HG03469 (cell line): ENCODE results near the gene TMEM147.

Experiments
- ATAC-seq: cut with Tn5 transposase; IDR thresholded peaks from one replicate; pipeline ENCODE4 v1.9.1; 2021; ENCODE audit warnings: mild to moderate bottlenecking, moderate library complexity, moderate number of reproducible peaks; ENCODE audit not compliant: unreplicated experiment

Gene TMEM147, protein sequence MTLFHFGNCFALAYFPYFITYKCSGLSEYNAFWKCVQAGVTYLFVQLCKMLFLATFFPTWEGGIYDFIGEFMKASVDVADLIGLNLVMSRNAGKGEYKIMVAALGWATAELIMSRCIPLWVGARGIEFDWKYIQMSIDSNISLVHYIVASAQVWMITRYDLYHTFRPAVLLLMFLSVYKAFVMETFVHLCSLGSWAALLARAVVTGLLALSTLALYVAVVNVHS

DNA sequence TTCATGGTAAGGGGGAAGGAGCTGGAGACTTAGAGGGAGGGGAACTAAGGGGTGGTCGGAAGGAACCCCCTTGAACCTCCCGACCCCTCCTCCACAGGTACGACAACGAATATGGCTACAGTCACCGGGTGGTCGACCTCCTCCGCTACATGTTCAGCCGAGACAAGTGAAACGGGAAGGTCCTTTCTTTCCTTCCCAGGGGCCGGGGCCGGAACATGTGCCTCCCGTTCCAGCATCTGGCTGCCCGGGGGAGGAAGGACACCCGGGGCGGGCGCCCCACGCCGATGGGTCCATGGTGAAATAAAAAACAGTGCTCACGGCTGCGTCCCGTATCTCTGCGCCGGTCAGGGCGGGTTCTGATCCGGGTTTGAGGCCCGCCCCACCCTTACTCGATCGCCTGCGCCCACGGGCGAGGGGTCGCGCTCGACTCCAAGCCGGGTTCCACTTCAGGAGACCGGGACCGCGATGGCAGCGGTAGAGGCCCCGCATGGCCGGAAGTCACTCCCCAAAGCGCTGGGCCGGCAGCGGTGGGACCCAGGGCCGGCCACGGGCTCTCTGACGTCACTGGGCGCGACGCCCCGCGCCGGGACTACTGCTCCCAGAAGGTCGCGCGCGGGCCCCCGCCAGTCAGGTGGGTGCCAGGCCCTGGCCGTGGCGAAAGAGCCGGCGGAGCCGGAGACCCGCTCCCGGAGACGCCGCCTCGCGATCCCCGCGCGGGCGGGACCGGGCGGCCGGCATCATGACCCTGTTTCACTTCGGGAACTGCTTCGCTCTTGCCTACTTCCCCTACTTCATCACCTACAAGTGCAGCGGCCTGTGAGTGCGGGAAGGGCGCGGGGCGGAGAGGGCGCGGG is at the start of gene TMEM147:
Gene TMEM147, plus strand, starts transcription at position 626 of the 854 bp plus-strand sequence. Its CDS starts 114 bp downstream, at position 740.
- peak; percentile 49 for ATAC-seq

DNA sequence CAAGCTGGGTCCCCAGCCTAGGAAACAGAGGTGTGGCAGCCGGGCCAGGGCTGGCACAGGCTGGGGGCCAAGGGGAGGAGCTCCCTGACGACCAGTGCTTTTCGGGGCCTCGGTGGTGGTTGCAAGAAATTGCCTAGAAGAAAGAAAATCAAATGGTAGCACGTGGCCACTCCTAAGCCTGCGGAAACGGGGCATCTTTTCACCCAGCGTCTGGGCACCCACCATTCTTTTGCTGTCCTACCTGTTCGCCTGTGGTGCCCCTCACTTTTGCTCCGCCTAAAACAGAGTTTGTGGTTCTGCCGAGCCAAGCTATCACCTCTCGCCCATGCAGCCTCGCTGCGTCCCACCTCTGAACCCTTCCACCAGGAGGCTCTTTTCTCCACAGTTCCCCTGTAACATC is 48.0 kb upstream of the TMEM147 start:
- no peak for ATAC-seq

DNA sequence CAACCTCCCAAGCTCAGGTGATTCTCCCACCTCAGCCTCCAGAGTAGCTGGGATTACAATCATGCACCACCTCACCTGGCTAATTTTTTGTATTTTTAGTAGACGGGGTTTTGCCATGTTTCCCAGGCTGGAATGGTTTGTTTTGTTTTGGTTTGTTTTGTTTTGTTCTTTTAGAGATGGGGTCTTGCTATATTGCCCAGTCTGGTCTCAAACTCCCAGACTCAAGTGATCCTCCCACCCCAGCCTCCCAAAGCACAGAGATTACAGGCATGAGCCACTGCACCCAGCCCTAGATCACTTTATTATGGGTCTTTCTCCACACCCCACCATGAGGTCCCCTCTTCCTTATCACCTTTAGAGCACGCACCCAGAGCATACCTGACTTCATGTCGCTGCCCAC is 47.2 kb upstream of the TMEM147 start:
- ATAC-seq: no peak

DNA sequence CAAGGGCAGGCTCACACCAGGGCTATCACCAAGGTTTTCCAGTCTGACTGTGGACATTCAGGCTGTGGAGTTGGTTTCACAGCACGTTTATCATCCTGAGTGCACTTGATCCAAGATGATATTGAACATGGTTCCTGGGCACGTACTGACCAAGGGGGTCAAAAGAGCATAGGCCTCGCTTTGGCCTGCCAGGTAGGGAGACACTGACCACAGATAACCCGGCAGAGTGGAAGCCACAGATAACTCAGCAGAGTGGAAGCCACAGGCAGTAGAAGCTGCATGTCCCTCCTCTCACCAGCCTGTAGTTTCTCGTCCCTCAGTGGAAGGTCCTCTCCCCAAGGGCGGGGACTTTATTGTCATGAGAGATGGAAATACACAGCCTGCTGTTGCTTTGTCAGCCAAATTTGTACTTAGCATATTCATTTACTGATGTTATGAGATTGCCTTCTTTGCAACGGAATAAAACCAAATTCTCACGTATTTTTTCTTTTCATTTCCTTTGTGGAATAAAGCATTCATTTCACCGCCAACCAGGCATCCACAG is 46.4 kb upstream of the TMEM147 start:
- no peak for ATAC-seq

DNA sequence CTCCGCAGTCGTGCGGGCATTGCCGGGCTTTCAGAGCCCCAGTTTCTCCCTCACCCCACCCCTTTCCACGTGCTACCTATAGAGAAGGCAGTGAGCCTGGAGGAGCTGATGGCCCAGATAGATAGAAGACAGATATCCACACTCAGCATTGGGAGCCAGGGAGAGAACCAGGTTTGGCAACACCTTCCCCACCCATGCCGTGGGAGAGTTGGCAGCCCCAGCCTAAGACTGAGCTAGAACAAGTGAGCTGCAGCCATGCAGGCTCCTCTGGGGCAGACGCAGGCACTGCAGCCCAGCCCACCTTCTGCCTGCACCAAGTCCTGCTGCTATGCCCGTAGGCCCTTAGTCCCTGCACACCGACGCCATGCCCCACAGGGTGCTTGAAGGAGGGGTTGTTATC is 44.8 kb upstream of the TMEM147 start:
- no peak for ATAC-seq

DNA sequence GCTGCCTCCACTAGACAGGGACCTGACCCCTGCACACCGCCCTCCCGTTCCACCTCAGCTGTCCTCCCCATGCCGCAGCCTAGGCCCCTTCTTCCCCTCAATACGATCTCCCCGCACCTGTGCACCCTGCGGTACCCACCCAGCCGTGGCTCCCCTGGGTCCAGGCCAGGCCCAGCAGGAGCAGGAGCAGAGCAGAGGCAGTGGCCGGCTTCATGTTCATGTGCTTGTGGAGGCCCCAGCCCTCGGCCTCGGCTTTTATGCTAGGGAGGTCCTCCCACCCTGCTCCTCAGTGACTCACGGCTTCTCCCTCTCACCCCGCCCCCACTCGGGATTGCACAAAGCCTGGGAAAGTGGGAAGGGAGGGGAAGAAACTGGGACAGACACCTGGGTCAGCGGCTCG is 43.7 kb upstream of the TMEM147 start:
- ATAC-seq: no peak

DNA sequence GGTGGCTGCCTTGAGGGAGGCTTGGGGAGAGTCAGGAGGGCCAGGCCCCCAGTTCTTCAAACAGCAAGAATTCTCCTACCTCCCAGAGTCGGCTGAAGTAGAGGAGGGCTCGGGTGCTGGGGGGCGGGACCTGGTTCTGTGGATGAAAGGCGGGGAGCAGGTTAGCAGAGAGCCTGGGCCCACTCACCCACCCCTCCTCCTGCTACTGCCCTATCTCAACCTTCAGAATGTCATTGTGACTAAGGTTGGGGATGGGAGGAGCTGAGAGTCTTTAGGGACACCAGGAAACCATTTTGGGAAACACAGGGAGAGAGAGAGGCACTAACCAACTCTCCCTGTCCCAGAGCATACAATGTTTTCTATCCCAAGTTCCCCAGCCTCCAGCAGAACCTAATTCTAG is 42.7 kb upstream of the TMEM147 start:
- ATAC-seq: no peak

DNA sequence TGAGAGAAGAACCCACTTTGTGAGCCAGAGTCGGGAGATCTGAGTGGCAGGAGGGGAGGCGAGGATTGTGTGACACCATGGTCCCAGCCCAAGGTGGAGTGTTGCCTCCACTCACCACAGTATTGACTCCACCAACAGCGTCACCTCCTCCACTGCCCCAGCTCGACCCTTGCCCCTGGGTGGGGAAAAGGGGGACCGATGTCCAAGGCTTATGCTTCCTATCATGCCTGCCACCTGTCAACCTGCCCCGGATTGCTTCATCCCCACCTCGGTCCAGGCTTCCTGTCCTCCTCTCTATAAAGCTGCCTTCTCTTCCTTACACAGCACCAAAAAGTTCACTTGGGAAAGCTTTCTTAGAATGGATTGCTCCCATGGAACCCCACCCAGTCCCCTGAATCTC is 39.4 kb upstream of the TMEM147 start:
- no peak for ATAC-seq

DNA sequence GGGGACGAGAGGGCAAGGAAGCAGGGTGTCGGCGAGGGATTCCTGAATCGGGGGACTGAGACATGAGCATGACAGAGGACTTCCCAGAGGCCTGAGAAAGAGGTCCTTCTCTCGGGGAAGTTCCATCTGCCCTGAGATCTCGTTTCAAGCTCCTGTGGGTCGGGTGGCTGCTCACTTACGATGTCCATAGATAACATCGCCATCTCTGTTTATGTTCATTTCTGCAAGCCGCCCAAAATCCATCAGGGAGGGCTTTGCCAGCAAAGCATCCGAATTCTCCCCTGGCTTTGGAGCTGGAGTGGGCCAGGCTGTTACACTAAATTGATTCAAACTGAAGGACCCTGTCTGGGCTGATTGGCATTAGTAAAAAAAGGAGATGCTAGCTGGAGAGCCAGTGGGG is 37.9 kb upstream of the TMEM147 start:
- no peak for ATAC-seq

DNA sequence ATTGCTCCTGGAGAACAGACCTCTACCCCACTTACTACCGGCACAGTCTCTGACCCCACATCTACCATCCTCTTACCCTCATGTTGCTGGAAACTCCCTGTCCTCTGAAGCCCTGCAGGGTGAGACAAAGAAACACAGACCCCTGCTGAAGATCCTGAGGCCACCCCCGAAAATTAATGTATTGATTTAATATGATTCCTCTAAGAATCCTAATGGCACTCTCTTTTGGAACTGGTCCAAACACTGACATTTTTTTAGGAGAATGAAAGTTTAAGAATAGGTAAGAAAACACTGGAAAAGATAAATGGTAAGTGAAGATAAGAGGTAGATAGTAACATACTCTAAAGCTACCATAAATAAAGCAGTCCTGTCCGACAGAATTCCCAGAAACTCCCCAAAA is 37.3 kb upstream of the TMEM147 start:
- no peak for ATAC-seq

DNA sequence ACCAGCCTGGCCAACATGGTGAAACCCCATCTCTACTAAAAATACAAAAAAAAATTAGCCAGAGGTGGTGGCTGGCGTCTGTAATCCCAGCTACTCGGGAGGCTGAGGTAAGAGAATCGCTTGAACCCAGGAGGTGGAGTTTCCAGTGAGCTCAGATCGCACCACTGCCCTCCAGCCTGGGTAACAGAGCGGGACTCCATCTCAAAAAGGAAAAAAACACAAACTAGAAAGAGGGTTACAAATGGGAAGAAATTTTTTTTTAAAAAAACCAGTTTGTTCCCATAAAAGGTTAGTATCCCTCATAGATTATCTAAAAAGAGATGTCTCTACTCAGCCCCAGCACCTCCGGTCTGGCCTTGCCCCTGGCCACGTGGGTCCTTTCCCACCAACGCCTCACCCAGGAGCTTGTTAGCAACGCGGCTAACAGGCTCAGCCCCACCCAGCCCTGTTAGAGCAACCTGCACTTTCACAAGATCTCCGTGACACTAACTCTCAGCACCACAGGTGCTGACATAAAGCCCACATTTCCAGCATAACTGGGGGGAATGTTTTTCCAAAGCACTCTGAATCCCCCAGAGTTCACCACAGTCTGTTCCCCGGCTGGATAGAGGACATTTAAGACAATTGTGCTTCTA is 36.3 kb upstream of the TMEM147 start:
- ATAC-seq: no peak

DNA sequence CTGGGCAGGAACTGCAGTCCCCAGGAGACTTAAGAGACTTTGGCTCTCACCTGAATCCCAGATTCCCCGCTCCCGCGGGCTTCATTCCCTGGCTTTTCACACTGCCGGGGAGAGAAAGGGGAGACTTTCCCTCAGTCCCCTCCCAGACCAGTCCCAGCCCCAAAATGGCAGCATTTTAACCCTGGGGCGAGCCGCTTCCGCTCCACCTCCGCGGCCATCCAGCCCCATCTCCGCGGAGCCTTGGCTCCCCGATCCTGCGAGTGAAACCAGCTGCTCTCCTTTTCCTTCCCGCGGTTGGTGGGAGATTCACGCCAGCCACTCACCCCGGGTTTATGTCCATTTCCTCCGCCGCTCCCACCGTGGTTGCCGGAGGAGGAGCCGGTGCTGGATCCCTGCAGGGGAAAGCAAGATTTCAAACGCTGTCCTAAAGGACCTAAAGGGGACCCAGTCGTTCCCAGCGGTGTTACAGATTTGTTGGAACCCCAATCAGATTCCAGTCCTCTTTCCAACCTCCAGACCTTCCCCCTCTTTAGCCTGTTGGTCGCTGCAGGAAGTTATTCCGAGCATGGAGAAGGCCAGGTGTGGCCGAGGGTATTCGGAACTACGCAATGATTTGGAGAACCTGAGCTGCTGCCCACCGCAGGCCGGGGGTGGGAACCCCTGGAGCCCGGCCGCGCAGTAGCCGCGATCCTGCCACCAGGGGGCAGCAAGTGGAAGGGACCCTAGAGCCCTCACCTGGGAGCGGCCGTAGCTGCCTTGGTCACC is 35.4 kb upstream of the TMEM147 start:
- no peak for ATAC-seq

DNA sequence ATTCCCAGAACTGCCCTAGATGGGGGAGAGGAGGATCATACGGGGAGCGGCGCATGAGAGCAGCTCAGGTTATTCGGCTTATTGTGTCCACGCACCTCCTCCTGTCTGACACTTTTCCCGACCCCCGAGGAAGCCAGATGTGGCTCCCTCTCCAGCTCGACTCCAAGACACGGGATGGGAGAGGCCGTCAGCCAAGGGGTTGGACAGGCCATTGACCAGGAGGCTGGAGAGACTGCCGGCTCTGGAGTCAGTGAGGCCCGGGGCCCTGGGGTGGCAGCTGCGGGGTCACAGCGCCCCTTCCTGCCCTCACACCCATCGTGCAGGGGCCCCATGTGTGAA is 34.8 kb upstream of the TMEM147 start:
- no peak for ATAC-seq

DNA sequence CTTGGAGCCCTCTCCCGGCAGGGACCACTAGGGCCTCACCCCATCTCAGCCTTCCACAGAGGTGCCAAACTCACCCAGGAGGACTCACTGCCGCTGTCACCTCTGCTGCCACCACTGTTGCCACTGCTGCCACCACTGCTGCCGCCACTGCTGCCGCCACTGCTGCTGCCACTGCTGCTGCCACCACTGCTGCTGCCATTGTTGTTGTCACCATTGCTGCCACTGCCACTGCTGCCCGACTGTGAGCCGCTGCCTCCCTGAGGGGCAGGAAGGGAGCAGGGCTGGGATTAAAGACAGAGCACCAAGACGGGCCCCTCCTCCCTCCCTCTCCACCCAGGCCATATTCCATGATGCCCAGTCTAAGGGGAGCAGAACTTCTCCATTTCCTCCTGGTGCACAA is 34.1 kb upstream of the TMEM147 start:
- no peak for ATAC-seq

DNA sequence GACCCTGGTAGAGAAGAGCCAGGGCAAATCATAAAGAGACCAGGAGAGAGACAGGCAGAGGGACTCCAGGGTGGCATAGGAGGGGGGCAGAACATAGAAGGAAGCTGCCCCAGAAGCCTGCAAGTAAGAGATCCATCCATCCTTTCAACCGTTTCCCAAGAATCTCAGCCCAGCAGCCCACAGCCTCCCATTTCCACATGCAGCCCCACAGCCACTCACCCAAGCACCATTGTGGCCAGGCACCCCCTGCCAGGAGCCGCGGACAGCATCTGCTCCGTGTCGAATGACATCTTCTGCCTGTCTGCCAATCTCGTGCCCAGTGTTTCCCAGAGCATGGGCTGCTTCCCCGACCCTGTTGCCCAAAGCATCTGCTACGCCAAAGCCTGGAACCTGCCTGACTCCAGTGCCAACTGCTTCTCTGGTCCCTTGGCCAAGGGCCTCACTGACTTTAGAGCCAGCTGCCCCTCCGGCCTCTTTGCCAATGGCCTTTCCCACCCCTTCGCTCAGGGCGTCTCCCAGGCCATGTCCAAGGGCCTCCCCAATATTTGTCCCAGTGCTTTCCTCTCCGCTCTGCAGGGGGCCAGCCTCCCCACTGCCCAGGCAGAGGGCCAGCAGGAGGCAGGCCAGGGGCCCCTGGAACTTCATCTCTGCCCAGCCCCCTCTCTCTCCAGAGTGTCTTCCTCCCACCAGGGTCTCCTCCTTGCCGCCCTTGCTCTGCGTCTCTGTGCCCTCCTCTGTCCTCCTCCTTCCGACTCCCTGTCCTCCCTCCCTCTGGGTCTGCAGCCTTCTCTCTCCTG is 32.4 kb upstream of the TMEM147 start:
- no peak for ATAC-seq

DNA sequence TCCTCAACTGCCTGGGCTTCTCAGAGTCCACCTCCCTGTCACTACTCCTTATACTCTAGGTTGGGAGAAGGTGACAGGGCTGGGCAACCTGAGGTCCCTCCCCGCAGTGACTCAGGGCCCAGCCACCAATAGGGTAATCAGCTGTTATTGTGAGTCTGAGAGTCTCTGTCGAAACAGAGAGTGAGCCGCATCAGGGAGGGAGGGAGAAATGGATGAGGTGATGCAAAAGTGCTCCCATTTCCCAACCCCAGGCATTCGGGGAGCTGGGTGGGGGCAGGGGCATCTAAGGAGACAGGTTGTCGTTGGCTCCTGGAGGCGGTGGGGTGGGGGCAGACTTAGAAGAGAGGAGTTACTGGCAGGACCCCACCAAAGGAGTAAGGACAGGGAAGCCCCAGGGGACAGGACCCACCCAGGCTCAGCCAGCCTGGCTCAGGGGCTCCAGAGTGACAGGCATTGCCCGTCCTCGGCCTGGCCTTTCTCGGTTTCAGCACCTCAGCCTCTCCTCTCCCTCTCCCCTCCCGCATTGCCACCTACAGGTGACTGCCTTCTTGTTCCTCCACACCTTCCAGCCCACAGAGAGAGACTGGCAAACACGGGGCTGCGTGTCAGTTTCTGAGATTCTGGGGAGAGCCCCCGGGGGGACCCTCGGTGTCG is 31.7 kb upstream of the TMEM147 start, which contains the start of gene DMKN:
Gene DMKN, minus strand, starts transcription at position 22 of the 654 bp plus-strand sequence. CDS start 174 bp downstream, outside the sequence.
- ATAC-seq: no peak

DNA sequence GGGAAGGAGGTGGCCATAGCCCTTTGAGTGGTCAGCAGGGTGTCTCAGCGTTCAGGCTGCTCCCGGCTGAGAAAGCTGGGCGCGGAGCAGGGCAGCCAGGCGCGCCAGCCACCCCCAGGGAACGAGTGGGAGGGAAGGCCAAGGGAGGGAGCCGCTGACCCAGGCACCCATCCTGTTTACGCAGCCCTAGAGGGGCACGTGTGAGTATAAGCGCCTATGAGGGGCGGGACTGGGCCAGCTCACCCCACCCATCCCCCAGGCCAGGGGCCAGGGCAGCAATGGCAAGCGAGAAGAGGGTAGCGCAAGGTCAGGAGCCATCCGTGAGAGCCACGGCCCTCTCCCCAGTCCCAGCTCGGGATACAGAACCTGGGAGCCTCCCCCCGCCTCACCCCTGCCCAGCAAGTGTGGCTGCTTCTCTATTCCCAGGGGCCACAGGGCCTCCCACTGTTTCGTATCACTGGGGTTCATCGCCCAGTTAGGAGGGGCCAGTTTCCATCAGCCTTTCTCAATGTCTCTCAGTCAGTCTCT is 31.1 kb upstream of the TMEM147 start:
- ATAC-seq: no peak

DNA sequence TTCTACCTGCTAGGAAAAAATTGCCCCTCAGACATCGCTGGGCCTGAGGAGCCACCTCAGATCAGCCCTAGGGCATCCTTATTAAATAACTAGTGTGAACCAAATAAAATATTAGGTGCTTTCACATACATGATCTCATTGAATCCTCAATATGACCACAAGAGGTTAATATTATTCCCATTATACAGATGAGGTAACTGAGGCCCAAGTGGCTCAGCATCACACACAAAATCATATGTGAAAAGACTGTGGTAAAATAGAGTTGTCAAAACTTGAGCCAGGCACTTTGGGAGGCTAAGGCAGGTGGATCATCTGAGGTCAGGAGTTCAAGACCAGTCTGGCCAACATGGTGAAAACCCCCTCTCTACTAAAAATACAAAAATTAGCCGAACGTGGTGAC is 29.1 kb upstream of the TMEM147 start:
- no peak for ATAC-seq

DNA sequence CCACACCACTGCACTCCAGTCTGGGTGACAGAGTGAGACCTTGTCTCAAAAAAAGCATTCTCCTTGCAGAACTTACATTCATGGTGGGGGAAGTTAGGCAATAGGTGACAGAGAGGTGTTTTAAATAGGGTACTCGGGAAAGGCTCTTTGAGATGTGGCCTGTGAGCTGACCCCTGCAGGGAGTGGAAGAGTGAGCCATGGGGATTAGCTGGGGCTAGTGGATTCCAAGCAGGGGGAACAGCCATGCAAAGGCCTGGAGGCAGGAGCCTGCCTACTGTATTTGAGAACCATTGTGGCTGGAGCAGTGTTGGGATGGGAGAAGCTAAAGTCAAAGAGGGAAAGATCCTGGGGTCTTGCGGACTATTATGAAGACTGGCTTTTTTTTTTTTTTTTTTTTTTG is 28.1 kb upstream of the TMEM147 start:
- ATAC-seq: no peak
